ENCODE data around the gene ITGB3. TPM values are rescaled to one million over a fixed set of nuclear protein-coding genes. Genes with fewer than 3 reads are reported as not detected.

The ITGB3 gene
- total and polyA plus RNA-seq, 10 of the 15 experiments (the other 5 are each of a cell fraction or from before 2014, with no cell fraction given), result 0.69 to 22.8 (median 13.6) TPM

- TF ChIP-seq GATAD2B (conservative IDR thresholded peaks at IDR 0.05; ENCODE audit: low read depth) (no peak), NR2F1 (conservative IDR thresholded peaks at IDR 0.05) (no peak), KLF5 (IDR thresholded peaks at IDR 0.05; ENCODE audit: partially characterized antibody) (no peak), STAT1 (conservative IDR thresholded peaks at IDR 0.05) (no peak)
Measured at GRCh38 chr17:47289302-47289701, 35.7 kb downstream of the ITGB3 start (continued).

GRCh38 chr17:47290870-47291241, 37.2 kb downstream of the ITGB3 start:
- 39% methylated on average over 5 of the region's 5 CpGs for WGBS (ENCODE audit: insufficient coverage, insufficient replicate concordance, low lambda C conversion rate, missing lambda C conversion rate)
- peaks cover 26% of the 10 kb centered on the region for H3K4me1 ChIP-seq (ENCODE audit: control insufficient read depth, insufficient read depth, low read length)
- CTCF ChIA-PET, result interaction anchor here (0.5 to 3.1 kb wide), 3 partner anchors 22 to 29 kb away, joined by 6 to 10 read pairs (median 10); no protein-coding TSS in a partner anchor

More at GRCh38 chr17:47290870-47291241, 37.2 kb downstream of the ITGB3 start:
- Histone ChIP-seq H3K9me3 (replicated peaks; ENCODE audit: control insufficient read depth, insufficient read depth, low read length) (no peaks in the 10 kb centered on the region), H3K9ac (ENCODE audit: control insufficient read depth, insufficient read depth, low read length) (no peak overlapping the region), H3K27ac (ENCODE audit: control insufficient read depth, insufficient read depth) (no peak overlapping the region), H3K27me3 (replicated peaks in 1 of 2; ENCODE audit: control insufficient read depth in 2 of 2, insufficient read depth in 2 of 2, low read length in 1 of 2) (no peaks in the 10 kb centered on the region), H3K79me2 (ENCODE audit: control insufficient read depth, insufficient read depth, low read length) (no peaks in the 10 kb centered on the region), H3K4me2 (ENCODE audit: control insufficient read depth, insufficient read depth) (no peak overlapping the region), H2AFZ (ENCODE audit: control insufficient read depth, low read depth, low read length) (no peak overlapping the region), H3K4me3 (no peak overlapping the region), H4K20me1 (ENCODE audit: control insufficient read depth, insufficient read depth) (no peaks in the 10 kb centered on the region), H3K36me3 (ENCODE audit: control insufficient read depth in 2 of 2, insufficient read depth in 2 of 2, low read length in 1 of 2) (peaks cover 0 to 4% of the 10 kb centered on the region in 2 experiments; a peak in 2 of 4 replicates)
- ChIA-PET POLR2A (interaction anchor here (0.5 to 0.6 kb wide), 2 partner anchors 49 to 220 kb away, joined by 4 to 5 read pairs; no protein-coding TSS in a partner anchor), RAD21 (ENCODE audit: unreplicated experiment) (interaction anchor here (5.7 to 6.7 kb wide), 2 partner anchors 14 to 61 kb away, joined by 43 to 68 read pairs; no protein-coding TSS in a partner anchor), SMC1A (ENCODE audit: uncharacterized antibody, unreplicated experiment) (interaction anchor here (1.2 to 8.2 kb wide), 6 partner anchors 10 to 61 kb away, joined by 3 to 110 read pairs (median 5); no protein-coding TSS in a partner anchor)
- no TSS peak for BruUV-seq (replicated peaks)
- intact Hi-C loops (cut with micrococcal nuclease; ENCODE audit: unreplicated experiment) (no loop called here), in situ Hi-C loops (cut with MboI) (no loop called here)
- no peak for ATAC-seq
- DNase-seq (ENCODE audit: low read depth, low spot score), result no peak
- FAIRE-seq, result no peak
- TF ChIP-seq IRF3 (IDR thresholded peaks at IDR 0.05), result no peak
- TF ChIP-seq MEF2B (IDR thresholded peaks at IDR 0.05; ENCODE audit: partially characterized antibody, poor library complexity, severe bottlenecking), result no peak
- no peak for TF ChIP-seq POLR2AphosphoS5 (IDR thresholded peaks at IDR 0.05; ENCODE audit: low read length)
- TF ChIP-seq RELB (IDR thresholded peaks at IDR 0.05; ENCODE audit: low read depth), result no peak
- no peak for TF ChIP-seq SUZ12 (IDR thresholded peaks at IDR 0.05; ENCODE audit: unreplicated experiment)
- TF ChIP-seq ZZZ3 (IDR thresholded peaks at IDR 0.05; ENCODE audit: control insufficient read depth, insufficient read length, low read depth), result no peak
- no peak for TF ChIP-seq EGR1 (IDR thresholded peaks at IDR 0.05; ENCODE audit: borderline replicate concordance in 1 of 2, low read depth in 2 of 2, low read length in 2 of 2)
- no peak for TF ChIP-seq NFXL1 (IDR thresholded peaks at IDR 0.05; ENCODE audit: borderline replicate concordance)
- TF ChIP-seq SIN3A (IDR thresholded peaks at IDR 0.05; ENCODE audit: low read depth, low read length), result no peak
